NOMO-1 treated with dmso at 0.1 percent for 144 hours (cell line): ENCODE results near the gene HNF4A.

Experiments used
- DNase-seq: peaks from one replicate; lab custom pipeline; 2025; ENCODE audit not compliant: unreplicated experiment; lab: John Stamatoyannopoulos, UW

Gene HNF4A

GRCh38 chr20:44405257-44405656 is 49.8 kb downstream of the HNF4A start:
- no peak for DNase-seq

- no peak for DNase-seq
Observed at GRCh38 chr20:44405785-44406571, 50.5 kb downstream of the HNF4A start.

DNA sequence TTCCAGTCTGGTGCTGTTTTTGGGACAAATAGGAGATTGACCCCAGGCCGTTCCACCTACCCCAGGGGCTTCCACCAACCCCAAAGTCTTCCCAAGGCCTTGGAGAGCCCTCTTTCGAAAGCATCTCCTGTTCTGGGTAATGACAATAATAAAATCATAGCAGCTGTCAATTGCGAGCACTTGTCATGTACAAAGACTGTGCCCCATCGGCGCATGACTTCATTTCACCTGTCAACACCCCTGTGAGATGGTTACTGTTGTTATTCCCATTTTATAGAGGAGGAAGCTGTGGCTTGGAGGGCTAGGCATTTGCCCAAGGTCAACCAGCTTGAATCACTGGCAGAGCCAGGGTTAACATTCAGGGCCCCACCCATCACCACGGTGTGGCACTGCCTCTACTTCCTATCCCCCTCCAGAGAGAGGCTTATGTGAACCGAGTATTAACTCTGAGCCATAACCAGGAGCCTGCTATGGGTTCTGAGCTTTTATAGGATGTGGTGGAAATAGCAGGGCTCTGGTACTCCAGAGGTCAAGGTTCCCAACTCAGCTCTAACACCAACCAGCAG is 51.2 kb downstream of the HNF4A start:
- DNase-seq, result no peak

- DNase-seq, result no peak
Observed at GRCh38 chr20:44407402-44408184, 52.1 kb downstream of the HNF4A start.

DNA sequence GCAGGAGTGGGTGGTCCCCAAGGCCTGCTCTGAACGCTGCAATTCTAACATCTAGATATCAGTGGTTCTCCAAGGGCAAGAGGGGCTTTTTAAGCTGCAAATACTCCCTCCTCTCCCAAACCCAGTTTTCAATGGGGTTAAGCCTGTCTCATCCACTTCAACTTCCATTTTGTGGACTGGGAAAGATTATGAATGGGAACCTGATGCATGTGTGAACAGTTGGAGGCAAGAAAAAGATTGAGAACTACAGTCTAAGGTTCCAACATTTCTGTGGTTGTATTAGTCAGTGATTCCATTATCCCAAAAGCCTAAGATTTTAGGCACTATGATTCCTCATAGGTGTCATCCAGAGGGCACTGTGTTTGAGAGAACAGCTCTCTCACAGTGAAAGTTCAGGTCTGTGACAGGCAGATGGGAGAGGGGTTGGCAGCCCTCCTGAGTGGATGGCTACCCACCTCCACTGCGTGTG is 53.7 kb downstream of the HNF4A start:
- DNase-seq, result no peak

DNA sequence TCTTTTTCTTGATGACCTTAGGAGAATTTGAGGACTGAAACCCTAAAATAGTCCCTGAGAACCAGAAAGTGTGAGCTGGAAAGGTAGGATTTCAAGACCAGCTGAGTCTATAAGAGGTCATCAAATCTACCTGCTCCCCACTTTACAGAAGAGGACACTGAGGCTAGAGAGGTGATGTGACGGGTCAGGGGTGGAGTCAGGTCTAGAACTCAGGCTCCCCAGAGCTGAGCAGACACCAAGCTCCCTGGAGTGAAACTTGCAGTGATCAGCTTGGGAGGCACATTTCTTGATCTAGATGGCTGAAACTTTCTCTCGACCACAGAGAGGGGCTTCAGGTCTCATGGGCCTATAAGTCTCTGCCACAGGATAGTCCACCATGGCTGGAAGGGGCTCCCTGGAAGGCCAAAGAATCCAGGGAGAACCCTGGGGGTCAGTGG is 55.1 kb downstream of the HNF4A start:
- no peak for DNase-seq

- no peak for DNase-seq
Observed at GRCh38 chr20:44411020-44411756, 55.7 kb downstream of the HNF4A start.

GRCh38 chr20:44411757-44412401 is 56.4 kb downstream of the HNF4A start:
- DNase-seq, result no peak

- no peak for DNase-seq
Observed at GRCh38 chr20:44412402-44413144, 57.1 kb downstream of the HNF4A start.

DNA sequence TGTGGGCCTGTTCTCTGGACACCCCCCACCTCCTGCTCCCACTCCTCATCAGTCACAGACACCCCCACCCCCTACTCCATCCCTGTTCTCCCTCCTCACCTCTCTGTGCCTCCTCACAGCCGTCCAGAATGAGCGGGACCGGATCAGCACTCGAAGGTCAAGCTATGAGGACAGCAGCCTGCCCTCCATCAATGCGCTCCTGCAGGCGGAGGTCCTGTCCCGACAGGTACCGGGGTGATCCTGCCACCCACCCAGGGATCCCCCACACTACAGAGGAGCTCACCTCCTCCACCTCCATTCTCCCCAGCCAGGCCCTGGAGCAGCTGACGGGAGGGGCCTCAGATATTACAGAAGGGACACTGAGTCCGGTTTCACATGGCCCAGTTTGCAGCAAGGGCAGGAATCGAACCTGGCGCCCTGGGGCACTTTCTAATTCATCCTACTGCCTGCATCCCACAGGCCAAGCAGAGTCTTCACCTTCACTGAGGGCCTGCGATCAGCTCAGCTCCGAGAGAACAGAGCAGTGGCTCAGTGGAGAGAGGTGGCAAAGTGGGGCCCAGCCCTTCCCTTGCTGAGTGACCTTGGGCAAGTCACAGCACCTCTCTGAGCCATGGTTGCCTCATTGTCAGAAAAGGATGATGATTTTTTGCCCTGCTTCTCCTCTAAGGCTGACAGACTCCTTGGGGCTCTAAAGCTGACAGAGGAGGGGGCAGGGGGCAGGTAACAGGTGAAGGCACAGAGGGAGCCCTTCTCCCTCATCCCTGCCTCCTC is 58.3 kb downstream of the HNF4A start:
- no peak for DNase-seq

DNA sequence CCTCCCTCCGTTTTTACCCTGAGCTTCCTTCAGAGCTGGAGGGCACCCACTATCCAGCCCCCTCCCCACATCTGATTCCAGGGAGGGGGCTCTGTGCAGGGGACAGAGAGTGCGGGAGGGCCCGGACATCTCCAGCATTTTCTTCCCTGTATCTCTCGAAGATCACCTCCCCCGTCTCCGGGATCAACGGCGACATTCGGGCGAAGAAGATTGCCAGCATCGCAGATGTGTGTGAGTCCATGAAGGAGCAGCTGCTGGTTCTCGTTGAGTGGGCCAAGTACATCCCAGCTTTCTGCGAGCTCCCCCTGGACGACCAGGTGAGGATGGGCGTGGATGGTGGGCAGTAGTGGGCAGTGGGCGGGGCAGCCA is 58.8 kb downstream of the HNF4A start:
- DNase-seq, result no peak

GRCh38 chr20:44414808-44415207 is 59.3 kb downstream of the HNF4A start:
- no peak for DNase-seq

GRCh38 chr20:44415833-44416715 is 60.6 kb downstream of the HNF4A start:
- DNase-seq, result no peak

DNA sequence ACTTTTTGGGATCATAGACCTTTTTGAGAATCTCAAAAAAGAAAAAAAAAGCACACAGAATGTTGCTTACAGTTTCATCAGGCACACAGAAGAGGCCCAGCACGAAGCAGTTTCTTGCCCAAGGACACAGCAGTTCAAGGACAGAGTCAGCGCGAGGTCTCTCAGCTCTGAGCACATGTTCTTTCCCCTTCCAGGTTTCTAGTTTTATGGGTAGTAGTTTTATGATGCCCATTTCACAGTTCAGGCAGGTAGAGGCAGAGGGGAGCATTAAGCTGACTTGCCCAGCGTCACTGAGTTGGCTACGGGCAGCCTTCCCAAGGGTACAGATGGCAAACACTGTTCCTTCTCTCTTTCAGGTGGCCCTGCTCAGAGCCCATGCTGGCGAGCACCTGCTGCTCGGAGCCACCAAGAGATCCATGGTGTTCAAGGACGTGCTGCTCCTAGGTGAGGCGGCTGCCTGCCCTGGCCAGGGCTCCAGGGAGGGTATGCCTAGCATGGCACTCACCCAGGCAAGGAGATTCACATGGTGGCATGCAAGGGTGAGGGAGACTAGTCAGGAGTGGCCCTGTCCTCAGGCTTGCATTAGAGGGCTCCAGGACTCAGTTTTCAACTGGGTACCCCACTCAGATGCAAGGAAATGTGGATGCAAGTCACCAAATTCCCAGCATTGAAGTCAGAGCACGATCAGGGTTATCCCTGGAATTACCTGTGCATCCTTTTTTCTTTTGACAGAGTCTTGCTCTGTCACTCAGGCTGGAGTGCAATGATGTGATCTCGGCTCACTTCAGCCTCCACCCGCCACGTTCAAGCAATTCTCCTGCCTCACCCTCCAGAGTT is 62.8 kb downstream of the HNF4A start:
- no peak for DNase-seq

- DNase-seq, result no peak
Observed at GRCh38 chr20:44419131-44419844, 63.8 kb downstream of the HNF4A start.

DNA sequence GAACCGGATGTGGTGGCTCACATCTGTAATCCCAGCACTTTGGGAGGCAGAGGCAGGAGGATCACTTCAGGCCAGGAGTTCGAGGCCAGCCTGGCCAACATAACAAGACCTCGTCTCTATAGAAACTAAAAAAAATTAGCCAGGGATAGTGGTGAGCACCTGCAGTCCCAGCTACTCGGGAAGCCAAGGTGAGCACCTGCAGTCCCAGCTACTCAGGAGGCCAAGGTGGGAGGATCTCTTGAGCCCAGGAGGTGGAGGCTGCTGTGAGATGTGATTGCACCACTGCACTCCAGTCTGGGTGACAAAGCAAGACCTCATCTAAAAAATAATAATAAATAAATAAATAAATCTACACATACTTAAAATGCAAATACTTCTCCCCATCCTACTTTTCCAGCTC is 65.0 kb downstream of the HNF4A start:
- DNase-seq, result no peak

DNA sequence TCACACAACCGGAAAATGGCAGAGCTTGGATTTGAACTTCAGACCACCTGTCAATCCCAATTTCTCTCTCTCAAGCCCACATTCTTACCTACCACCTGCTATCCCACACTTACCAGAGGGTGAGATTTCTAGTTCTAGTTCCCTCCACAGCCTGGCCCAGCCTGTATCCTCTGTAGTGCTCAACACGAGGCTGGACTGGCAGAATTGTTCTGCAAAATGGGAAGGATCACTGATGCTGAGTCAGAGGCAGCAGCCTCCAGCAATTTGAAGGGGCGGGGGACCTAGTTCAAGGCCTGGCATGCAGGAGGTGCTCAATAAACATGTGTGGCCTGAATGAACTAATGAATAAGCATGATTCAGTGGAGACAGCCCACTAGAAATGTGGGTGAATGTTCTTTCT is 66.6 kb downstream of the HNF4A start:
- peak; percentile 25 for DNase-seq
